K562 (cell line): ENCODE data around the gene ZNF618. TPM values are rescaled to one million over a fixed set of nuclear protein-coding genes. Genes with fewer than 3 reads are reported as not detected.

ENCODE experiments used
- ATAC-seq: fragments of 200-7000 bp; cut with Tn5 transposase; 3 replicates; pipeline ENCODE4 v1.9.1; 2020; ENCODE audit warnings: moderate library complexity
- BruUV-seq: library from RNA; stranded (reverse); fragments of 400-500 nt; replicated peaks from 2 replicates; lab custom pipeline; 2021; lab: Mats Ljungman, UMichigan
- CTCF ChIA-PET: fragments of 300-600 bp; formaldehyde crosslinking; extraction: SDS; loops from one replicate; lab custom pipeline; 2021; ENCODE audit warnings: low intra/inter-chr PET ratio; lab: Yijun Ruan, JAX
- POLR2A ChIA-PET: fragments of 300-600, 350-650 bp; sonication (Branson Sonifier 250); formaldehyde crosslinking; extraction: SDS; loops from one replicate; lab custom pipeline; 2021; ENCODE audit warnings: antibody characterized with exemption, inconsistent platforms; lab: Yijun Ruan, JAX
- DNase-seq, 4 experiments: peaks; one replicate each; pipeline versions ENCODE4 v3.0.0 to v3.0.0-alpha.2; 2011 to 2018; ENCODE audit warnings: low spot score in 3 of 4, mixed read lengths in 3 of 4; ENCODE audit errors: extremely low read depth in 1 of 4
- FAIRE-seq: peaks from 2 replicates; lab custom pipeline; 2011; peaks lifted over from hg19 to GRCh38; lab: Jason Lieb, UNC
- H2AFZ ChIP-seq: 2 replicates; pipeline ENCODE4 v1.6.0; 2011; ENCODE audit warnings: low read depth, low read length, control low read depth, inconsistent platforms
- H3K27ac ChIP-seq: fragments of 200-600 bp; 3 replicates; pipeline ENCODE4 v1.8.0; 2011; ENCODE audit warnings: low read depth, mild to moderate bottlenecking, control low read depth, inconsistent platforms, low read length, moderate library complexity, mixed read lengths; ENCODE audit errors: extremely low read depth
- H3K27me3 ChIP-seq, 2 experiments: fragments of 300-600 bp in 1 of 2; 2 replicates in 1 of 2; 3 replicates in 1 of 2; pipeline versions ENCODE4 v1.6.0 to v1.8.0; 2011; ENCODE audit warnings: inconsistent platforms in 2 of 2, low read length in 2 of 2, mild to moderate bottlenecking in 1 of 2, mixed read lengths in 1 of 2, moderate library complexity in 1 of 2; ENCODE audit not compliant: control insufficient read depth in 2 of 2, insufficient read depth in 2 of 2
- H3K36me3 ChIP-seq: fragments of 300-600 bp; 3 replicates; pipeline ENCODE4 v1.8.0; 2011; ENCODE audit warnings: mild to moderate bottlenecking, low read length, inconsistent platforms; ENCODE audit not compliant: control insufficient read depth, insufficient read depth
- H3K4me1 ChIP-seq, 2 experiments: fragments of 200-600 bp in 1 of 2; replicated peaks in 1 of 2; 2 replicates in 1 of 2; 3 replicates in 1 of 2; pipeline versions ENCODE4 v1.5.1 to v1.8.0; 2011; ENCODE audit warnings: inconsistent platforms in 2 of 2, low read length in 2 of 2, mild to moderate bottlenecking in 1 of 2, mixed read lengths in 1 of 2, moderate library complexity in 1 of 2; ENCODE audit not compliant: control insufficient read depth in 2 of 2, insufficient read depth in 2 of 2
- H3K4me2 ChIP-seq: 2 replicates; pipeline ENCODE4 v1.6.1; 2011; ENCODE audit warnings: low read length, control low read depth, inconsistent platforms, mixed read lengths; ENCODE audit not compliant: insufficient read depth
- H3K4me3 ChIP-seq: fragments of 200-600 bp; sonication (generic), shearing (Covaris generic); 2 replicates; pipeline ENCODE4 v1.5.1; 2016; ENCODE audit warnings: control low read depth, inconsistent platforms
- H3K79me2 ChIP-seq: fragments of 200-600 bp; 3 replicates; pipeline ENCODE4 v1.8.0; 2011; ENCODE audit warnings: low read length, inconsistent platforms; ENCODE audit not compliant: control insufficient read depth, insufficient read depth
- H3K9ac ChIP-seq, 2 experiments: 2 replicates each; pipeline versions ENCODE4 v1.6.0 to v1.6.1; 2011; ENCODE audit warnings: low read depth in 2 of 2, low read length in 2 of 2, control low read depth in 1 of 2, inconsistent platforms in 1 of 2, mild to moderate bottlenecking in 1 of 2, mixed read lengths in 1 of 2; ENCODE audit not compliant: insufficient read depth in 1 of 2
- H3K9me1 ChIP-seq: one replicate; pipeline ENCODE4 v1.6.0; 2011; ENCODE audit warnings: inconsistent platforms, mild to moderate bottlenecking, low read length, moderate library complexity; ENCODE audit not compliant: control insufficient read depth, insufficient read depth
- H3K9me3 ChIP-seq: replicated peaks from 2 replicates; pipeline ENCODE4 v1.5.1; 2011; ENCODE audit warnings: low read depth, low read length, inconsistent platforms; ENCODE audit not compliant: control insufficient read depth, insufficient read depth
- H4K20me1 ChIP-seq: replicated peaks from 2 replicates; pipeline ENCODE4 v1.6.1; 2011; ENCODE audit warnings: low read length, inconsistent platforms, mixed read lengths; ENCODE audit not compliant: control insufficient read depth, insufficient read depth
- CBFA2T2 ChIP-seq: fragments of 450-650 bp; conservative IDR thresholded peaks from 2 replicates; pipeline ENCODE4 v1.6.1; 2017; ENCODE audit warnings: mild to moderate bottlenecking
- CCNT2 ChIP-seq: IDR thresholded peaks from 2 replicates; pipeline ENCODE4 v1.6.1; 2011; ENCODE audit warnings: borderline replicate concordance, low read depth, mild to moderate bottlenecking, moderate library complexity, mixed read lengths, low read length; ENCODE audit not compliant: insufficient read length; ENCODE audit errors: extremely low read depth
- HES1 ChIP-seq: fragments of 450-650 bp; IDR thresholded peaks from 2 replicates; pipeline ENCODE4 v1.6.1; 2016; ENCODE audit warnings: low read depth, mild to moderate bottlenecking, moderate library complexity
- MLLT1 ChIP-seq, 2 experiments: fragments of 450-650 bp; IDR thresholded peaks; 2 replicates each; pipeline ENCODE4 v1.6.1; 2016
- NFIX ChIP-seq: fragments of 250-450 bp; sonication (Bioruptor Pico); IDR thresholded peaks from 2 replicates; pipeline ENCODE4 v1.4.0; 2020; ENCODE audit warnings: low read depth, mild to moderate bottlenecking, moderate library complexity
- PRPF4 ChIP-seq: fragments of 200-400 bp; formaldehyde crosslinking; IDR thresholded peaks from one replicate; pipeline ENCODE4 v1.6.1; 2017; ENCODE audit warnings: low read length, low read depth, mild to moderate bottlenecking; ENCODE audit not compliant: insufficient read depth, poor library complexity, severe bottlenecking
- RFX1 ChIP-seq: fragments of 450-650 bp; IDR thresholded peaks from 2 replicates; pipeline ENCODE4 v1.6.1; 2016; ENCODE audit warnings: mild to moderate bottlenecking, moderate library complexity
- SMAD2 ChIP-seq: fragments of 150-350 bp; IDR thresholded peaks from 2 replicates; pipeline ENCODE4 v1.6.1; 2014; ENCODE audit warnings: low read depth, mild to moderate bottlenecking, low read length
- ZNF518B ChIP-seq: fragments of 250-450 bp; sonication (Bioruptor Pico); IDR thresholded peaks from 2 replicates; pipeline ENCODE4 v1.5.0; 2021; ENCODE audit warnings: mild to moderate bottlenecking, moderate library complexity
- ZNF76 ChIP-seq: fragments of 250-450 bp; sonication (Bioruptor Pico); IDR thresholded peaks from 2 replicates; pipeline ENCODE4 v1.4.0; 2020; ENCODE audit warnings: mild to moderate bottlenecking, moderate library complexity, borderline replicate concordance
- WGBS: fragments of 100-300 bp; shearing (Covaris generic); methylation state at CpG from one replicate; pipeline ENCODE4 v1.1.6; 2016; ENCODE audit warnings: low coverage, mixed read lengths; ENCODE audit not compliant: insufficient coverage; ENCODE audit errors: missing lambda C conversion rate; 5-methylcytosine and 5-hydroxymethylcytosine counted together
- in situ Hi-C: fragments of 300-500 bp; cut with MboI; formaldehyde crosslinking; loops from 4 replicates; pipeline ENCODE4 v1.15.0; 2018; ENCODE audit warnings: inconsistent platforms, mixed read lengths
- intact Hi-C: fragments of 100-400 bp; cut with micrococcal nuclease; formaldehyde crosslinking; loops from 2 replicates; pipeline ENCODE4 v1.14.2; 2022
- polyA plus RNA-seq, 8 experiments: library from polyadenylated mRNA; depleted of rRNA in 4 of 8; stranded (reverse) in 5 of 8; unstranded in 3 of 8; fragments of >200 nt; fragmentation: Nextera tagmentation in 2 of 8; fragmentation: Illumina TruSeq in 1 of 8; extraction: Ambion mirVana in 2 of 8; extraction: Trizol in 1 of 8; gene quantifications; 2 replicates each; pipeline versions ENCODE4 v1.2.1 to v1.2.3, GENCODE V29; 2011 to 2014; ENCODE audit warnings: inconsistent platforms in 1 of 8, missing spikeins in 1 of 8
- total RNA-seq, 7 experiments: library from RNA; depleted of rRNA in 6 of 7; stranded (reverse); fragments of >200 nt in 6 of 7; fragmentation: Illumina TruSeq in 2 of 7; extraction: Trizol in 2 of 7; gene quantifications; 2 replicates each; pipeline versions ENCODE4 v1.2.1 to v1.2.3, GENCODE V29; 2011 to 2021; ENCODE audit warnings: low replicate concordance in 1 of 7

Gene ZNF618
- total and polyA plus RNA-seq, 9 of the 15 experiments (the other 6 are each of a cell fraction or from before 2014, with no cell fraction given): 0.08 to 13.7 (median 3.4) TPM

- Histone ChIP-seq H3K36me3 (no peaks in the 10 kb centered on the region), H3K27ac (no peak overlapping the region), H3K27me3 (peaks cover 0 to 2% of the 10 kb centered on the region in 2 experiments; a peak in 1 of 5 replicates), H3K9me1 (no peaks in the 10 kb centered on the region), H3K9ac (no peak overlapping the region), H2AFZ (no peak overlapping the region), H3K4me1 (0 out of 5 replicates have a peak, but pooled peaks cover 0 to 2% of the 10 kb centered on the region in 2 experiments), H3K4me2 (no peak overlapping the region), H3K79me2 (no peaks in the 10 kb centered on the region), H3K9me3 (no peaks in the 10 kb centered on the region), H3K4me3 (no peak overlapping the region), H4K20me1 (no peaks in the 10 kb centered on the region)
- no peak for FAIRE-seq
- no peak for ATAC-seq
- WGBS: 2% methylated on average over 2 of the region's 2 CpGs
- no TSS peak for BruUV-seq
- TF ChIP-seq NFIX (CRISPR knock-in tag) (no peak), HES1 (no peak), CCNT2 (no peak)
- CTCF ChIA-PET: no interaction called here
- in situ Hi-C loops: no loop called here
- no peak for DNase-seq
- POLR2A ChIA-PET: no interaction called here
- intact Hi-C loops: no loop called here
Observed at GRCh38 chr9:113863345-113863744, 12.8 kb upstream of the ZNF618 start.

- POLR2A ChIA-PET: interaction anchor here (1.0 kb wide), 1 partner anchor 16 kb away, joined by 3 read pairs; no protein-coding TSS in a partner anchor
- CTCF ChIA-PET: no interaction called here
- TF ChIP-seq RFX1 (no peak), ZNF518B (CRISPR knock-in tag) (no peak), MLLT1 (IDR thresholded peaks at IDR 0.05) (no peak), CBFA2T2 (0 out of 2 replicates have a peak, but pooled peaks have one; percentile 18), SMAD2 (no peak), ZNF76 (CRISPR knock-in tag) (no peak), PRPF4 (no peak)
Observed at GRCh38 chr9:113868501-113868900, 7.6 kb upstream of the ZNF618 start.

More at GRCh38 chr9:113868501-113868900, 7.6 kb upstream of the ZNF618 start:
- H3K4me1 ChIP-seq: peaks cover 0 to 5% of the 10 kb centered on the region in 2 experiments; a peak in 2 of 5 replicates
- H3K27ac ChIP-seq: no peak overlapping the region
- FAIRE-seq (peak; percentile 55), ATAC-seq (peak; percentile 42; the same call in 1 of the 3 replicates), DNase-seq (peak in 1 of 4 experiments; percentile 35)
- no peaks in the 10 kb centered on the region for H3K9me3 ChIP-seq
- peaks cover 0 to 6% of the 10 kb centered on the region in 2 experiments; a peak in 2 of 5 replicates for H3K27me3 ChIP-seq
- in situ Hi-C loops (no loop called here), intact Hi-C loops (no loop called here)
- H3K9me1 ChIP-seq: no peaks in the 10 kb centered on the region
- BruUV-seq: no TSS peak
- no peak overlapping the region for H2AFZ ChIP-seq
- no peak overlapping the region for H3K4me3 ChIP-seq
- no peaks in the 10 kb centered on the region for H3K79me2 ChIP-seq
- no peaks in the 10 kb centered on the region for H4K20me1 ChIP-seq
- no peak overlapping the region for H3K4me2 ChIP-seq
- no peaks in the 10 kb centered on the region for H3K36me3 ChIP-seq
- WGBS: 7% methylated on average over 3 of the region's 3 CpGs
- H3K9ac ChIP-seq: no peak overlapping the region
